Muscle layer of duodenum (tissue), 2 donors: ENCODE measurements around the gene CLINT1.
A peak's percentile ranks its signal among the peaks of the same experiment; 100 is the strongest.
"Not testable (repeated sequence)": the region's sequence is repeated elsewhere in the genome, so short reads cannot be mapped to it uniquely, and the experiment has no call there.

Source experiments
- H3K27ac ChIP-seq: one replicate; pipeline ENCODE4 v1.7.0; 2013; ENCODE audit warnings: mild to moderate bottlenecking, low read length
- H3K27me3 ChIP-seq: one replicate; pipeline ENCODE4 v1.7.0; 2013; ENCODE audit warnings: low read depth, mild to moderate bottlenecking, control low read depth, low read length
- H3K36me3 ChIP-seq, 2 donors: one replicate each; pipeline ENCODE4 v1.7.0; 2013; ENCODE audit warnings: low read length in 2 of 2, control low read depth in 1 of 2, mild to moderate bottlenecking in 1 of 2; ENCODE audit not compliant: insufficient read depth in 2 of 2, control insufficient read depth in 1 of 2
- H3K4me1 ChIP-seq, 2 donors: one replicate each; pipeline ENCODE4 v1.7.0; 2013; ENCODE audit warnings: low read length in 2 of 2, mild to moderate bottlenecking in 2 of 2, control low read depth in 1 of 2, moderate library complexity in 1 of 2; ENCODE audit not compliant: insufficient read depth in 2 of 2, control insufficient read depth in 1 of 2
- H3K4me3 ChIP-seq, 2 donors: one replicate each; pipeline ENCODE4 v1.7.0; 2013; ENCODE audit warnings: low read length in 2 of 2, low read depth in 1 of 2, mild to moderate bottlenecking in 1 of 2
- H3K9me3 ChIP-seq, 2 donors: one replicate each; pipeline ENCODE4 v1.7.0; 2013; ENCODE audit warnings: low read length in 2 of 2, control low read depth in 1 of 2, mild to moderate bottlenecking in 1 of 2; ENCODE audit not compliant: control insufficient read depth in 1 of 2
- donor health status: healthy.

Gene CLINT1

DNA sequence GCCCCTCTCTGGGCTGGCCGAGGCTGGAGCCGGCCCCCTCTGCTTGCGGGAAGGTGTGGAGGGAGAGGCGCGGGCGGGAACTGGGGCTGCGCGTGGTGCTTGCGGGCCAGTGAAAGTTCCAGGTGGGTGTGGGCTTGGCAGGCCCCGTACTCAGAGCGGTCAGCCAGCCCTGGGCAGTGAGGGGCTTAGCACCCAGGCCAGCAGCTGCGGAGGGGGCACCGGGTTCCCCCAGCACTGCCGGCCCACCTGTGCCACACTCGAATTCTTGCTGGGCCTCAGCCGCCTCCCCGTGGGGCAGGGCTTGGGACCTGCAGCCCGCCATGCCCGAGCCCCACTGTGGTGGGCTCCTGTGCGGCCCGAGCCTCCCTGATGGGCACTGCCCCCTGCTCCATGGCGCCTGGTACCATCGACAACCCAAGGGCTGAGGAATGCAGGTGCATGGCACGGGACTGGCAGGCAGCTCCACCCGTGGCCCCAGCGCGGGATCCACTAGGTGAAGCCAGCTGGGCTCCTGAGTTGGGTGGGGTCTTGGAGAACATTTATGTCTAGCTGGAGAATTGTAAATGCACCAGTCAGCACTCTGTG, 27.9 kb upstream of the CLINT1 start:
- Histone ChIP-seq H3K9me3 (no peaks in the 10 kb centered on the region), H3K27me3 (no peaks in the 10 kb centered on the region), H3K4me3 (no peak overlapping the region), H3K36me3 (no peaks in the 10 kb centered on the region), H3K27ac (no peak overlapping the region), H3K4me1 (peaks cover 0 to 8% of the 10 kb centered on the region in 2 donors)

DNA sequence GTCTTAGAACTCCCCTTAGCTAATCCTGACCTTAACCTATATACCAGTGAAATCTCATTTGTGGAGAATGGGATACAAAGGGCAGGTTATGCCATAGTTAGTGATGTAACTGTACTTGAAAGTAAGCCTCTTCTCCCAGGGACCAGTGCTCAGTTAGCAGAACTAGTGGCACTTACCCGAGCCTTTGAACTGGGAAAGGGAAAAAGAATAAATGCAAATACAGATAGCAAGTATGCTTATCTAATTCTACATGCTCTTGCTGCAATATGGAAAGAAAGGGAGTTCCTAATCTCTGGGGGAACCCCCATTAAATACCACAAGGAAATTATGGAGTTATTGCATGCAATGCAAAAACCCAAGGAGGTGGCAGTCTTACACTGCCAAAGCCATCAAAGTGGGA, 26.1 kb upstream of the CLINT1 start:
- not testable (repeated sequence) for H3K36me3 ChIP-seq, H3K4me1 ChIP-seq, H3K9me3 ChIP-seq, H3K4me3 ChIP-seq, H3K27me3 ChIP-seq, H3K27ac ChIP-seq

- not testable (repeated sequence) for H3K9me3 ChIP-seq, H3K27ac ChIP-seq, H3K4me3 ChIP-seq, H3K4me1 ChIP-seq, H3K36me3 ChIP-seq, H3K27me3 ChIP-seq
Observed at GRCh38 chr5:157881498-157881897, 22.6 kb upstream of the CLINT1 start.

DNA sequence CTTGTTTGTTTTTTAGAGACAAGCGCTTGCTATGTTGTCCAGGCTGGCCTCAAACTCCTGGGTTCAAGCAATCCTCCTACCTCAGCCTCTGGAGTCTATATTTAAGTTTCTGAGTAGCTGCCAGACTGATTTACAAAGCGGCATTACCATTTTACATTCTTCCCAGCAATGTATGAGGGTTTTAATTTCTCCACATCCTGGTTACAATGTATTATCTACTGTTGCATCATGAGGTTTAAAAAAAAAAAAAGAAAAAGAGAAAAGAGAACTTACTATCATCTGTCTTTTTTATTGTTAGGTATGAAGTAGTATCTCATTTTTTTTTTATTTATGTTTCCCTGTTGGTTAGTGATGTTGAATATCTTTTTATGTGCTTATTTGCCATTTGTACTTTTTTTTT, 18.9 kb upstream of the CLINT1 start:
- H3K36me3 ChIP-seq, result no peaks in the 10 kb centered on the region
- H3K27ac ChIP-seq, result no peak overlapping the region
- H3K4me1 ChIP-seq, result no peaks in the 10 kb centered on the region
- H3K4me3 ChIP-seq, result no peak overlapping the region
- no peaks in the 10 kb centered on the region for H3K9me3 ChIP-seq
- H3K27me3 ChIP-seq, result no peaks in the 10 kb centered on the region

DNA sequence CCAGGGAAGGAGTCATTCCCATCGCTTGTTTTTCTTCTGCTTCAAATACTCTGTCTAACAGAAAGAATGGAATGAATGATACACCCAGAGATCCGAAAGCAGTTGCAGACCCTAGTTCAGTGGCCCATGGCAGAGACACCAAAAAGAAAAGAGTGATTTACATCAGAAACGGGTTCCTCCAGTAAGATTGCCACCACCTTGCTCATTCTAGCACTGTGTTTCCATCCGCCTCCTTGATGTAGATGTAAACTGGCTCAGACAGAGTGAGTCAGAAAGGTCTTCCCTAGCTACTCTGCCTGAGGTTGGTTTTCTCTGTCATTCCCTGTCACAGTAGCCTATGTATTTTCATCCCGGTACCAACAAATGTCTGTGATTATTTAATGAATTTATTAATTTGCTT, 15.9 kb upstream of the CLINT1 start:
- H3K4me3 ChIP-seq, result no peak overlapping the region
- no peaks in the 10 kb centered on the region for H3K36me3 ChIP-seq
- H3K27ac ChIP-seq, result no peak overlapping the region
- H3K9me3 ChIP-seq, result no peaks in the 10 kb centered on the region
- no peaks in the 10 kb centered on the region for H3K27me3 ChIP-seq
- no peaks in the 10 kb centered on the region for H3K4me1 ChIP-seq

GRCh38 chr5:157870837-157871834, 12.2 kb upstream of the CLINT1 start:
- H3K36me3 ChIP-seq, result no peaks in the 10 kb centered on the region
- H3K27ac ChIP-seq, result no peak overlapping the region
- no peaks in the 10 kb centered on the region for H3K27me3 ChIP-seq
- H3K9me3 ChIP-seq, result no peaks in the 10 kb centered on the region
- no peak overlapping the region for H3K4me3 ChIP-seq
- no peaks in the 10 kb centered on the region for H3K4me1 ChIP-seq

DNA sequence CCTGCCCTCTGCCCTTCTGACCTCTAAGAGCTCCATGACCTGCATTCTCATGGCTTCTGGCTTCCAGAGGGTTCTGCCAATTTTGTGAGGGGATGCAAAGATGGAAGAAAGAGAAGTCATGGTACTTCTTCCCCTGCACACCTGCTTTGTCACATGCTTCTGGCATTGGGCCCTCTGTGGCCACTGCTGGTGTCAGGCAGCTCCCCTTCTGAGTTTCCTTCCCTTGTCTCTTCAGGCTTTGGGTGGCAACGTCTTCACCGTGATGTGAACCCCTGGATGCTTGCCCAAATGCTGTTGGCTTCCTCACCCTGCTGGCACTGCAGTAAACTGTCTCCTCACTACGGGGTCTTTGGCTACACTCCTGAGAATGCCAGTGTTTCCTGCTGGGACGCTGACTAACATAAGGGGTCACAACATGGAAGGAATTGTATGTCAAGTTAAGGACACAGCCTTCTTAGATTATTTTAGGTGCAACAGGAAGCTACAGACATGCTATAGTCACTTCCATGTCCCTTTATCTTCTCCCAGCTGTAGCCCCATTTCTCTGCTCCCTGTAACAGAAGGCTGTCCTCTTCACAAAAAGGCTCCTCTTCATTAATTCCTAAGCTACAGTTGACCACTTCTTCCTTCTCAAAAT, 8.9 kb upstream of the CLINT1 start:
- no peaks in the 10 kb centered on the region for H3K36me3 ChIP-seq
- no peak overlapping the region for H3K4me3 ChIP-seq
- H3K9me3 ChIP-seq, result no peaks in the 10 kb centered on the region

DNA sequence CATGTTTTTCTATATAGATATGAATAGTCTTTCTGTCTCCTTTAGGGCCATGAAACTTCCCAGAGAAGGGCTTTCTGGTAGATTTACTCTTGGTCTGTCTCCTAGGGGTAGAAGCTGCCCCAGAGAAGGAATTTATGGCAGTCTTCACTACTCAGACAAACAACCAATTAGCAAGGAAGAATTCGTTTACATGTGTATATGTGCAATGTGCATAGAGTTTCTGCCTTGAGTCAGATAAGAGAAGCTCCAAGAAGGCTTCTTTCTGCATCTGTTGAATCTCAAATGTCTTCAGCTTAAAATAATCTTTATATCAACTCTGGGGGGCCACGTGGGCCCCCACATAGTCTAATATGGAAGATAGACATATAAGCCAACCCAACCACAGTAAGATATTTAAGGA, 7.6 kb upstream of the CLINT1 start:
- H3K36me3 ChIP-seq, result no peaks in the 10 kb centered on the region
- H3K27ac ChIP-seq, result peak overlapping the region; percentile 74
- H3K9me3 ChIP-seq, result no peaks in the 10 kb centered on the region
- H3K4me3 ChIP-seq, result no peak overlapping the region
- H3K27me3 ChIP-seq, result no peaks in the 10 kb centered on the region
- no peaks in the 10 kb centered on the region for H3K4me1 ChIP-seq

More for the DNA sequence above, 8.9 kb upstream of the CLINT1 start:
- no peaks in the 10 kb centered on the region for H3K27me3 ChIP-seq
- H3K27ac ChIP-seq, result no peak overlapping the region
- H3K4me1 ChIP-seq, result no peaks in the 10 kb centered on the region

- Histone ChIP-seq H3K27me3 (no peaks in the 10 kb centered on the region), H3K4me3 (no peak overlapping the region), H3K27ac (no peak overlapping the region), H3K4me1 (no peaks in the 10 kb centered on the region), H3K9me3 (no peaks in the 10 kb centered on the region), H3K36me3 (no peaks in the 10 kb centered on the region)
Observed at GRCh38 chr5:157865781-157866180, 6.8 kb upstream of the CLINT1 start.

- no peak overlapping the region for H3K27ac ChIP-seq
- H3K4me1 ChIP-seq, result peaks cover 0 to 3% of the 10 kb centered on the region in 2 donors
- no peak overlapping the region for H3K4me3 ChIP-seq
- no peaks in the 10 kb centered on the region for H3K9me3 ChIP-seq
- H3K36me3 ChIP-seq, result no peaks in the 10 kb centered on the region
- H3K27me3 ChIP-seq, result no peaks in the 10 kb centered on the region
Observed at GRCh38 chr5:157864067-157864466, 5.1 kb upstream of the CLINT1 start.

- Histone ChIP-seq H3K4me1 (peaks cover 0 to 9% of the 10 kb centered on the region in 2 donors), H3K9me3 (no peaks in the 10 kb centered on the region), H3K27ac (no peak overlapping the region), H3K4me3 (no peak overlapping the region), H3K27me3 (no peaks in the 10 kb centered on the region), H3K36me3 (peaks cover 0 to 7% of the 10 kb centered on the region in 2 donors)
Observed at GRCh38 chr5:157862183-157862851, 3.4 kb upstream of the CLINT1 start.
